Nephron (organoid): Measurements from ENCODE around the gene PATE1.

ENCODE experiments used
- H3K27ac Mint-ChIP-seq, 3 experiments: 2 replicates each; pipeline ENCODE4 v1.8.0; 2020; ENCODE audit warnings: mixed read lengths in 3 of 3, mild to moderate bottlenecking in 2 of 3, moderate library complexity in 1 of 3
- H3K27me3 Mint-ChIP-seq: 2 replicates; pipeline ENCODE4 v1.8.0; 2021; ENCODE audit warnings: low read depth, mild to moderate bottlenecking, moderate library complexity, mixed read lengths
- H3K36me3 Mint-ChIP-seq: 2 replicates; pipeline ENCODE4 v1.8.0; 2020; ENCODE audit warnings: low read depth, mixed read lengths
- H3K4me1 Mint-ChIP-seq: 2 replicates; pipeline ENCODE4 v1.8.0; 2020; ENCODE audit warnings: mixed read lengths
- H3K4me3 Mint-ChIP-seq, 3 experiments: 2 replicates each; pipeline ENCODE4 v1.8.0; 2020; ENCODE audit warnings: mild to moderate bottlenecking in 3 of 3, mixed read lengths in 3 of 3, moderate library complexity in 2 of 3
- H3K9me3 Mint-ChIP-seq: 2 replicates; pipeline ENCODE4 v1.8.0; 2020; ENCODE audit warnings: mixed read lengths
- CTCF ChIP-seq, 3 experiments: fragments of 200-600 bp; sonication (generic); IDR thresholded peaks; one replicate each; pipeline ENCODE4 v1.5.0; 2021; ENCODE audit warnings: antibody characterized with exemption in 3 of 3; ENCODE audit not compliant: unreplicated experiment in 3 of 3

Gene PATE1

GRCh38 chr11:125777309-125777708 is 31.2 kb downstream of the PATE1 start:
- no peaks in the 10 kb centered on the region for H3K9me3 Mint-ChIP-seq
- H3K4me1 Mint-ChIP-seq = peaks cover 8% of the 10 kb centered on the region
- peaks cover 8% of the 10 kb centered on the region for H3K27me3 Mint-ChIP-seq
- peak overlapping the region in 1 of 3 experiments; percentile 43 for H3K27ac Mint-ChIP-seq
- TF ChIP-seq CTCF (IDR thresholded peaks at IDR 0.05; ENCODE audit: unreplicated experiment in 3 of 3) = no peak
- no peak overlapping the region for H3K4me3 Mint-ChIP-seq
- H3K36me3 Mint-ChIP-seq = no peaks in the 10 kb centered on the region

GRCh38 chr11:125778728-125779127 is 32.6 kb downstream of the PATE1 start, which contains the start of gene PATE2:
Gene PATE2 (minus strand): TSS chr11:125778828. CDS start chr11:125778773, 55 bp downstream.
- Mint-ChIP-seq H3K36me3 (no peaks in the 10 kb centered on the region), H3K27ac (peak within 1 kb of the TSS in 1 of 3 experiments; percentile 43), H3K4me1 (peaks cover 8% of the 10 kb centered on the region), H3K4me3 (no peak within 1 kb of the TSS), H3K27me3 (peaks cover 8% of the 10 kb centered on the region), H3K9me3 (peaks cover 2% of the 10 kb centered on the region)
- no peak for TF ChIP-seq CTCF (IDR thresholded peaks at IDR 0.05; ENCODE audit: unreplicated experiment in 3 of 3)

- Mint-ChIP-seq H3K36me3 (no peaks in the 10 kb centered on the region), H3K27ac (no peak overlapping the region), H3K9me3 (peaks cover 2% of the 10 kb centered on the region), H3K4me1 (no peaks in the 10 kb centered on the region), H3K27me3 (peaks cover 8% of the 10 kb centered on the region), H3K4me3 (no peak overlapping the region)
- no peak for TF ChIP-seq CTCF (IDR thresholded peaks at IDR 0.05; ENCODE audit: unreplicated experiment in 3 of 3)
Measured at GRCh38 chr11:125784678-125785077, 38.6 kb downstream of the PATE1 start.

- Mint-ChIP-seq H3K4me3 (no peak within 1 kb of the TSS), H3K36me3 (no peaks in the 10 kb centered on the region), H3K9me3 (peaks cover 6% of the 10 kb centered on the region), H3K4me1 (no peaks in the 10 kb centered on the region), H3K27me3 (peaks cover 5% of the 10 kb centered on the region), H3K27ac (no peak within 1 kb of the TSS)
- no peak for TF ChIP-seq CTCF (IDR thresholded peaks at IDR 0.05; ENCODE audit: unreplicated experiment in 3 of 3)
Measured at GRCh38 chr11:125787827-125788226, 41.7 kb downstream of the PATE1 start, which contains the start of gene PATE3. Gene PATE3 (plus strand): TSS chr11:125788127. CDS start chr11:125788152, 25 bp downstream.

GRCh38 chr11:125790825-125791224 is 44.7 kb downstream of the PATE1 start:
- Mint-ChIP-seq H3K36me3 (no peaks in the 10 kb centered on the region), H3K4me1 (no peaks in the 10 kb centered on the region), H3K9me3 (peaks cover 27% of the 10 kb centered on the region), H3K4me3 (no peak overlapping the region), H3K27ac (no peak overlapping the region), H3K27me3 (peaks cover 2% of the 10 kb centered on the region)
- no peak for TF ChIP-seq CTCF (IDR thresholded peaks at IDR 0.05; ENCODE audit: unreplicated experiment in 3 of 3)

GRCh38 chr11:125797641-125798040 is 51.6 kb downstream of the PATE1 start:
- no peaks in the 10 kb centered on the region for H3K27me3 Mint-ChIP-seq
- TF ChIP-seq CTCF (IDR thresholded peaks at IDR 0.05; ENCODE audit: unreplicated experiment in 3 of 3) = no peak

More at GRCh38 chr11:125797641-125798040, 51.6 kb downstream of the PATE1 start:
- Mint-ChIP-seq H3K4me1 (no peaks in the 10 kb centered on the region), H3K36me3 (no peaks in the 10 kb centered on the region), H3K4me3 (no peak overlapping the region), H3K27ac (no peak overlapping the region), H3K9me3 (peaks cover 62% of the 10 kb centered on the region)
